Measurements from ENCODE around the gene SURF4. TPM values are rescaled to one million over a fixed set of nuclear protein-coding genes. Genes with fewer than 3 reads are reported as not detected.

The SURF4 gene
- total and polyA plus RNA-seq, 2 of the 13 experiments (the other 11 are each of a cell fraction or from before 2014, with no cell fraction given), result 220 to 265 TPM

- TF ChIP-seq TRIM22 (IDR thresholded peaks at IDR 0.05) (no peak), TBP (CRISPR knock-in tag; IDR thresholded peaks at IDR 0.05) (no peak), KLF6 (CRISPR knock-in tag; IDR thresholded peaks at IDR 0.05) (no peak), KLF13 (CRISPR knock-in tag; IDR thresholded peaks at IDR 0.05) (no peak), ZNF607 (CRISPR knock-in tag; IDR thresholded peaks at IDR 0.05; ENCODE audit: borderline replicate concordance) (0 out of 2 replicates have a peak, but pooled peaks have one; percentile 25), ZNF414 (CRISPR knock-in tag; IDR thresholded peaks at IDR 0.05) (no peak), U2AF1 (optimal IDR thresholded peaks at IDR 0.05; ENCODE audit: low read depth, low read length) (no peak), SOX5 (CRISPR knock-in tag; IDR thresholded peaks at IDR 0.05; ENCODE audit: borderline replicate concordance) (peak; percentile 61; the same call in 1 of the 2 replicates), MLX (CRISPR knock-in tag; IDR thresholded peaks at IDR 0.05) (peak; percentile 85), MTF2 (CRISPR knock-in tag; IDR thresholded peaks at IDR 0.05; ENCODE audit: borderline replicate concordance) (no peak), CBFB (CRISPR knock-in tag; IDR thresholded peaks at IDR 0.05) (no peak), DRAP1 (CRISPR knock-in tag; IDR thresholded peaks at IDR 0.05) (no peak), RELA (CRISPR knock-in tag; IDR thresholded peaks at IDR 0.05) (no peak), YEATS2 (CRISPR knock-in tag; IDR thresholded peaks at IDR 0.05; ENCODE audit: borderline replicate concordance) (no peak), ZNF776 (CRISPR knock-in tag; IDR thresholded peaks at IDR 0.05) (no peak), PLSCR1 (CRISPR knock-in tag; IDR thresholded peaks at IDR 0.05; ENCODE audit: borderline replicate concordance) (no peak), SMAD3 (CRISPR knock-in tag; IDR thresholded peaks at IDR 0.05) (no peak), ZNF569 (CRISPR knock-in tag; IDR thresholded peaks at IDR 0.05; ENCODE audit: borderline replicate concordance) (no peak), ARNTL (CRISPR knock-in tag; IDR thresholded peaks at IDR 0.05) (peak; percentile 67; the same call in 1 of the 2 replicates), ZNF530 (CRISPR knock-in tag; IDR thresholded peaks at IDR 0.05; ENCODE audit: low read depth) (no peak), ZBTB3 (CRISPR knock-in tag; IDR thresholded peaks at IDR 0.05; ENCODE audit: borderline replicate concordance, low read depth) (no peak), LBX2 (CRISPR knock-in tag; IDR thresholded peaks at IDR 0.05; ENCODE audit: borderline replicate concordance) (no peak), CREB3 (CRISPR knock-in tag; IDR thresholded peaks at IDR 0.05) (no peak), REL (CRISPR knock-in tag; conservative IDR thresholded peaks at IDR 0.05) (no peak), POGZ (CRISPR knock-in tag; IDR thresholded peaks at IDR 0.05) (no peak), ZSCAN5A (CRISPR knock-in tag; IDR thresholded peaks at IDR 0.05; ENCODE audit: borderline replicate concordance) (no peak)
These were observed 10.5 kb upstream of the SURF4 start (continued) for GRCh38 chr9:133386338-133386737.
